SIG-M5 (cell line): Measurements from ENCODE around the gene LRRC8B.
"Not testable (repeated sequence)": the region's sequence is repeated elsewhere in the genome, so short reads cannot be mapped to it uniquely, and the experiment has no call there.

ENCODE experiments used
- DNase-seq: peaks from one replicate; lab custom pipeline; 2025; lab: John Stamatoyannopoulos, UW

Gene LRRC8B

DNA sequence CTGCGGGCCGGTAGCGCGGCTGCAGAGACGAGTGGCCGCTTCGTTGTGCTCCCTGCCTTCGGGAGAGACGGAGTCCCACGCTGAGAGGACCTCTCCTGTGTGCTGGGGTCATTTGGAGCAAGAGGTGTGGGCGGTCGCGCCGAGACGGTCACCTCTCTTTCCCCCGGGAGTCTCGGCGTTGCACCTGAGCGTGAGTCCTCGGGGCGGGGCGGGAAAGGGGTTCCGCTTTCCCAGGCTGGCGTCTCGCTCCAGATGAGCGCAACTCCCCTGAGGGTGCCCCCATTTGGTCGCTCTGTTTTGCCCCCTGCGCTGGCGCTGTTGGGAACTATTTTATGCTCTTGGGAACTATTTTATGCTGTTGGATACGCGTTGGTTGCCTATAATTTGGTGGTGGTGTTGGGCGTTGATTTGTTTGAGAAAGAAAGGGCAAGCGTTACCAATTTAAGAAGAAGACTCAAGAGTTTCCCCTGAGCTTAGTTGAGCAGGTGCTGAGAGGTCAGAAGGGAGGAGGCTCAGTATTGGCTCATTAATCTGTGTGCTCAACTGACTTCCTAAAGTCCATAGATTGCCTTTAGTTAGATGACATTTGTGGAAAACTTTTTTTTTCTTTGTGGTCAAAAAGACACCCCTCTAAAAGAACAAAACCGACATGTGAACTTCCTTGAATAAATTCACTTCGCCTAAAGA is 683 bp downstream of the LRRC8B start:
- DNase-seq: no peak

DNA sequence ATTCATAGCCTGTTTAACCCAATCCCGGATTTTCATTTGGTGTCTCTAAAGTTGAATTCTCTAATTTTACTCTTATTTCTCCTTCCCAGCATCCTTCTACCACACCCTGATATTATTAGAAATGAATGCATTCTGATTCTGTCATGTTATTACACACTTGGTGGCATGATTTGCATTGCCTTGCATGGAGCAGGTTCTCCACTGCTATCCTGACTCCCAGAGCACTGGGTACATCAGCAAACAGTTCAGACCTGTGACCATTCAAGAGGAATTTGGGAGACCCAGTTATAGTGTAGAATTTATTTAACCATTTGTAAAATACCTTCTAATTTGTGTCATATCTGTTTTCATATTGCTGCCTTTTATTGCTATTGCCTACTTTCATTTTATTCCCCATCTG is 2.6 kb downstream of the LRRC8B start:
- DNase-seq: no peak

DNA sequence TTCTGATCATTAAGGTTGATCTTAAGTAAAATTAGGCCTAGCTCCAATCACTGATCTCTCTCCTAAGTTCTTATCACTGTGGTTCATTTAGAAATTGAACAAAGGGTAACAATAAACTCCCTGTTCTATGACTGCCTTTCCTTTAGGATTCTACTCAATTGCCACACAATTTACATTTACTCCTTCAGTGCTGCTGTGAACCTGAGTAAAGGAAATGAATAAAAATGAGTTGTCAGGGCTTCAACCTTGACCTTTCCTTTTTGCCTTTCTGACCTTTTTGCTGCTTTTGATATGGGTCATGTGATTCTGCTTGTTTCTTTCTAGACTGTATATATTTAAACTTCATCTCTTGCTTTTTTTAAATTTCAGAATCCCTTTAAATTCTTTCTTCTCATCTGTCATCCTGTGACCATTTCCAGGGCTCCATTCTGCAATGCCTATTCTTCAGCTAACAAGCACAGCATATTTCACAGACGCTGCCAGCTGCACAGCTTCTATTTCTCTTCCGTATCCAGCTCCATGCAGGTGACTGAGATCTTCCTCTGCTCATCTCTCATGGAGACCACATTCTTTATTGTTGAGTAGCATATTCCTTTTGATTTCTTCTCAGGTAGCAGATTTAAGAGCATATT is 3.2 kb downstream of the LRRC8B start:
- no peak for DNase-seq

GRCh38 chr1:89528382-89528780 is 3.8 kb downstream of the LRRC8B start:
- no peak for DNase-seq

DNA sequence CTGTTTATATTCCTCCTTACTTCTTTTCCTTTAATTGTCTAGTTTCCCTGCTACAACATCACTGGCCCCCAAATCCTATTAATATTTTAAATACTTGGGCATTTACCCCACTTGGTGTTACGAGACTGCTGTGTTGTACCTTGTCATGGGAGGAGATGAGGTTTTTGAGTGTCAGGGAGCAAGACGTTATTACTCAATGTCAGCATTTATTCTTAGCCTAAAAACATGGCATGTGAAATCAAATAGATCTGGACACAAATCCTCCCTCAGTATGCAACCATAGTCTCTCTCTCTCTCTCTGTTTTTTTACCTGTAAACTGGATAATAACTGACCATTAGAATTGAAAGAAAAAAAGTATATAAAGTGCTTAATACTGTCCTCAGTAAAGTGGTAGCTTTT is 4.6 kb downstream of the LRRC8B start:
- DNase-seq: no peak

GRCh38 chr1:89530444-89531089 is 5.9 kb downstream of the LRRC8B start:
- DNase-seq: no peak

GRCh38 chr1:89531480-89532139 is 7.0 kb downstream of the LRRC8B start:
- DNase-seq: no peak

GRCh38 chr1:89532228-89532627 is 7.6 kb downstream of the LRRC8B start:
- no peak for DNase-seq

DNA sequence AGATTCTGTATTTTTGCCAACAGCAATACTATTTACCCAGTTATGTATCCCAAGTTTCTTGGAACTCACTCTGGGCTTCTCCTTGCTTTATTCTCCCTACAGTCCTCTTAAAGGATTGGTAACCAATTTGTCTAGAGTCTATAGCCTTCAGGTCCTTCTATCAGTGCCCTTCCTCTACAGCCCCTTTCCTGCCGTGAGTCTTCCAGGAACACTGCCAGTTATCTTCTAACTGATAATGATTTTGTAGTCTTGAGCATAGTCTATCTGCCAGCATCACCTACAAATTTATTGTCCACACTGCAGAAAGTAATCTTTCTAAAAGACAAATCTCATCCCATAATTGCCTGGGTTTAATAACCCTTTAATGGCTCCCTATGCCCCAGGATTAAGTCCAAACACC is 8.2 kb downstream of the LRRC8B start:
- DNase-seq: no peak

DNA sequence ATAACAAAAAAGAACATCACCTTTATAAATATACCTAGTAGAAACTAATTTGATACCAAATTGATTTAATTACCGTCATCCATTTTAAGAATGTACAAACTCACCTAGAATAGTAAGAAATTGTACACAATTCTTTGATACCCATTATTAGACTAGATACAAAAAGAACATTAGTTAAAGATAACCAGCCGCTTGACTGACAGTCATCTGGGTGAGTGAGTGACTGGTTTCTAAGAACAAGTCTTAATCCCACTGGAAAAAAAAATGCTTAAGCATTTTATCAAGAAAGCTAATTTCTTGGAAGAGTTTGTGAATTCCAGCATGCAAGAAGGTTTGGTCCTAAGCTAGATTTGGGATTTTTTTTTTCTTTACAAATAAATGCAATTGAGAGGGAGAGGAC is 10.9 kb downstream of the LRRC8B start:
- no peak for DNase-seq

DNA sequence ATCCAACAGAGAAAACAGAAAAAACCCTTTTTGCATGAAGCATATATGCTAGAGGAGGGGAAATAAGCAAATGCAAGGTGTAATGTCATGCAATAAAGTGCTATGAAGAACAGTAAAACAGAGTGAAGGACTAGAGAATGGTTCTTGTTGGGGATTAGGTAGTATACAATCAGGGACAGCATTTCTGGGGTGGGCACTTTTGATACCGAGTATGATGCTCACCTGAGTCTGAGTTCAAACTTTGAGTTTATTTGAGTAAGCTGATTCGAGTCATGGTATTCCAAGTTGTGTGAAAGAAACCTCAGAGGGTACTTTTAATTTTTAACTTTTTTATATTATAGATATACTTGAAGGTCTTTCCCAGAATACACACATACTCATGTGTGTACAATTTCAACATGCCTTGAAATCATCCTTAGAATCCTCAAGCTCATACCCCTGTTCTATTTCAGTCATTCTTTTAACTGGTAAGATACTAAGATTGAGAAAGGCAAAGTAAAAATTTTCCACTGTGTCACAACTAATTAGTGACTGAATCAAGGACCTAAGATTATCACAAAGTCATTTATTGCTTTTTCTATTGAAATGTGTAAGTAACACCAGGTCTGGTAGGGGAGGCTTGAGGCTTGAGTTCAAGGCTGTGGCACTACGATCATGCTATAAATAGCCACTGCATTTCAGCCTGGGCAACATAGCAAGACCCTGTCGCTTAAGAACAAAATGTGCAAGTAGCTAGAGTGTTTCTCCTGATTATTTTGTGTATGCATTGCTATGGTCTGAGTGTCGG is 12.1 kb downstream of the LRRC8B start:
- no peak for DNase-seq

GRCh38 chr1:89538361-89538760 is 13.7 kb downstream of the LRRC8B start:
- DNase-seq: no peak

DNA sequence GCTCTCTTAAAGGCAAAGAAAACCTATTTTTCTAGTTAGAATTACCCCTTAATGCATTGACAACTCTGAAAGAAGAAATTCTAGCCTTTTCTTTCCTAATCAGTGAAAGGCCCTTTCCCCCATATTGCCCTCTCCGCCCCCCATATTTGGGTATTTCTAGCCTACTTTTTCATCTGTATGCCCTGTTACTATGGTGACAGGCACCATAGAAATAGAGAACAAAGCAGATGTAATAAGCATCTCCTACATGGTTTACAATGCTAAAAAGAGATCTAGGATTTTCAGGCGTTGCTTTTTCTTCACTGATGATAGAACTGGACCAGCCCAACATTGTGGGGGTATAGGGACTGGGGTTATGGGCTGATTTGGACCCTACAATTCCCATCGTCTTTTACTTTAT is 14.5 kb downstream of the LRRC8B start:
- DNase-seq: no peak

DNA sequence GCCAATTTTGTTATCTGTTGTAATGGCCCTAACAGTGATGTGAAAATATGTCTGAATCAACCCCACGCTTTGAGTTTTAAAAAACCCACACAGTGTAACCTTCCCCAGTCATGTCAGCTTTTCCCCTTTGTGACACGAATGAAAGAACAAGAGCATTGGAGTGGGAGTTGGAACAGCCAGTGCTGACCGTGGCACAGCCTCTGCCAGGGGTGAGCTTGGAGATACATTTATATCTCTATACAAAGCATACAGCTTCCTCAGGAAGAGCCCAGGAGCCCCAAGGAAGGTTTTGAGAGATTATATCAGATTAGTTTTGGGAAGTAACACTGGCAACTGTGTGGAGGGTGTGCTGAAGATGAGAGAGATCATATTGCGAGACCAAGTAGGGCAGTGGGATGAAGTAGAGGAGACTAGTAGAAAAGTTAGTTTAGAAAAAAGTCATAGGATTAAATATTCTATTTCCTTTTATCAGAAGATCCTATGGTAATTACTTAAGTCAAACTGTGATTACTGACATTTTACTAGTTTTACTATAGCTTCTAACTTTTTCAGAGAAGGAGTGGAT is 15.9 kb downstream of the LRRC8B start:
- DNase-seq: no peak

- no peak for DNase-seq
Observed at GRCh38 chr1:89542345-89542744, 17.7 kb downstream of the LRRC8B start.

DNA sequence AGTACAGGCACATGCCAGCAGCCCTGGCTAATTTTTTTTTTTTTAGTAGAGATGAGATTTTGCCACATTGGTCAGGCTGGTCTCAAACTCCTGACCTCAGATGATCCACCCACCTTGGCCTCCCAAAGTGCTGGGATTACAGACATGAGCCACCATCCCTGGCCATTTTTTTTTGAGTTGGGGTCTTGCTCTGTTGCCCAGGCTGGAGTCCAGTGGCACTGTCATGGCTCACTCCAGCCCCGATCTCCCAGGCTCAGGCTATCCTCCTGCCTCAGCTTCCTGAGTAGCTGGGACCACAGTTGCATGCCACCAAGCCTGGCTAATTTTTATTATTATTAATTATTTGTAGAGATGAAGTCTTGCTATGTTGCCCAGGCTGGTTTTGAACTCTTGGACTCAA is 19.0 kb downstream of the LRRC8B start:
- DNase-seq: not testable (repeated sequence)

- no peak for DNase-seq
Observed at GRCh38 chr1:89545264-89546038, 20.8 kb downstream of the LRRC8B start.

- no peak for DNase-seq
Observed at GRCh38 chr1:89546082-89546889, 21.7 kb downstream of the LRRC8B start.

- no peak for DNase-seq
Observed at GRCh38 chr1:89546934-89547562, 22.4 kb downstream of the LRRC8B start.
